Measurements from ENCODE around the gene NRG3.

NRG3 gene

GRCh38 chr10:81885491-81885890, 10.5 kb downstream of the NRG3 start:
- peaks cover 3% of the 10 kb centered on the region for H3K27me3 ChIP-seq (ENCODE audit: insufficient read depth, poor library complexity, severe bottlenecking)
- no peak overlapping the region for H3K27ac ChIP-seq (replicated peaks)
- TF ChIP-seq REST (IDR thresholded peaks at IDR 0.05; ENCODE audit: insufficient replicate concordance, low read depth) (no peak), CTCF (IDR thresholded peaks at IDR 0.05; ENCODE audit: insufficient read depth, low read length) (no peak), SPI1 (IDR thresholded peaks at IDR 0.05; ENCODE audit: borderline replicate concordance, low read depth) (no peak), POLR2AphosphoS5 (IDR thresholded peaks at IDR 0.05; ENCODE audit: low read depth) (no peak), GABPA (IDR thresholded peaks at IDR 0.05; ENCODE audit: low read depth) (no peak)
- no peak for DNase-seq (ENCODE audit: low read depth in 1 of 2, low spot score in 1 of 2)
- H3K4me3 ChIP-seq (replicated peaks; ENCODE audit: insufficient read depth, low read length) = no peak overlapping the region

GRCh38 chr10:81886939-81887338, 11.9 kb downstream of the NRG3 start:
- no peak for DNase-seq (ENCODE audit: low read depth in 1 of 2, low spot score in 1 of 2)
- no peak for TF ChIP-seq POLR2AphosphoS5 (IDR thresholded peaks at IDR 0.05; ENCODE audit: low read depth)

GRCh38 chr10:81889181-81889769, 14.3 kb downstream of the NRG3 start:
- Histone ChIP-seq H3K27me3 (ENCODE audit: insufficient read depth, poor library complexity, severe bottlenecking) (no peaks in the 10 kb centered on the region), H3K4me3 (replicated peaks; ENCODE audit: insufficient read depth, low read length) (no peak overlapping the region), H3K27ac (replicated peaks) (no peak overlapping the region)
- no peak for DNase-seq (ENCODE audit: low read depth in 1 of 2, low spot score in 1 of 2)
- no peak for TF ChIP-seq SPI1 (IDR thresholded peaks at IDR 0.05; ENCODE audit: borderline replicate concordance, low read depth)

More at GRCh38 chr10:81886939-81887338, 11.9 kb downstream of the NRG3 start:
- H3K27me3 ChIP-seq (ENCODE audit: insufficient read depth, poor library complexity, severe bottlenecking) = no peaks in the 10 kb centered on the region
- H3K27ac ChIP-seq (replicated peaks) = no peak overlapping the region
- no peak overlapping the region for H3K4me3 ChIP-seq (replicated peaks; ENCODE audit: insufficient read depth, low read length)

- Histone ChIP-seq H3K27ac (replicated peaks) (no peak overlapping the region), H3K27me3 (ENCODE audit: insufficient read depth, poor library complexity, severe bottlenecking) (no peaks in the 10 kb centered on the region), H3K4me3 (replicated peaks; ENCODE audit: insufficient read depth, low read length) (no peak overlapping the region)
- no peak for DNase-seq (ENCODE audit: low read depth in 1 of 2, low spot score in 1 of 2)
- no peak for TF ChIP-seq POLR2AphosphoS5 (IDR thresholded peaks at IDR 0.05; ENCODE audit: low read depth)
- no peak for TF ChIP-seq REST (IDR thresholded peaks at IDR 0.05; ENCODE audit: insufficient replicate concordance, low read depth)
- no peak for TF ChIP-seq GABPA (IDR thresholded peaks at IDR 0.05; ENCODE audit: low read depth)
- TF ChIP-seq SPI1 (IDR thresholded peaks at IDR 0.05; ENCODE audit: borderline replicate concordance, low read depth) = no peak
- TF ChIP-seq CTCF (IDR thresholded peaks at IDR 0.05; ENCODE audit: insufficient read depth, low read length) = no peak
Measured at GRCh38 chr10:81894616-81895015, 19.6 kb downstream of the NRG3 start.

- DNase-seq (ENCODE audit: low read depth in 1 of 2, low spot score in 1 of 2) = no peak
- no peaks in the 10 kb centered on the region for H3K27me3 ChIP-seq (ENCODE audit: insufficient read depth, poor library complexity, severe bottlenecking)
- H3K4me3 ChIP-seq (replicated peaks; ENCODE audit: insufficient read depth, low read length) = no peak overlapping the region
- no peak overlapping the region for H3K27ac ChIP-seq (replicated peaks)
- TF ChIP-seq CTCF (IDR thresholded peaks at IDR 0.05; ENCODE audit: insufficient read depth, low read length) (no peak), GABPA (IDR thresholded peaks at IDR 0.05; ENCODE audit: low read depth) (no peak), REST (IDR thresholded peaks at IDR 0.05; ENCODE audit: insufficient replicate concordance, low read depth) (no peak), SPI1 (IDR thresholded peaks at IDR 0.05; ENCODE audit: borderline replicate concordance, low read depth) (no peak), POLR2AphosphoS5 (IDR thresholded peaks at IDR 0.05; ENCODE audit: low read depth) (no peak)
Measured at GRCh38 chr10:81898518-81898917, 23.5 kb downstream of the NRG3 start.
